OCI-LY7 (cell line): ENCODE data around the gene RAB20. TPM values are rescaled to one million over a fixed set of nuclear protein-coding genes. Genes with fewer than 3 reads are reported as not detected.

Experiments used
- BruUV-seq: library from RNA; stranded (reverse); fragments of 400-500 nt; replicated peaks from 2 replicates; lab custom pipeline; 2021; lab: Mats Ljungman, UMichigan
- CTCF ChIA-PET: fragments of 300-600 bp; sonication (Branson Sonifier 250); formaldehyde crosslinking; loops from one replicate; lab custom pipeline; 2022; ENCODE audit warnings: antibody characterized with exemption; ENCODE audit not compliant: unreplicated experiment; lab: Charles Lee
- POLR2A ChIA-PET: fragments of 300-600 bp; sonication (Branson Sonifier 250); formaldehyde crosslinking; loops from one replicate; lab custom pipeline; 2022; ENCODE audit warnings: antibody characterized with exemption; lab: Charles Lee
- DNase-seq: peaks from one replicate; pipeline ENCODE4 v3.0.0-alpha.2; 2015; ENCODE audit warnings: low spot score
- H2AFZ ChIP-seq: fragments of 200-600 bp; sonication (generic), shearing (Covaris generic); 2 replicates; pipeline ENCODE4 v1.6.1; 2014; ENCODE audit warnings: mild to moderate bottlenecking, antibody characterized with exemption, low read length, moderate library complexity
- H3K27ac ChIP-seq: fragments of 200-600 bp; sonication (generic); 2 replicates; pipeline ENCODE4 v1.5.1; 2014; ENCODE audit warnings: mixed run types, low read depth, mild to moderate bottlenecking, moderate library complexity, low read length, inconsistent platforms; ENCODE audit not compliant: poor library complexity, severe bottlenecking
- H3K36me3 ChIP-seq: fragments of 200-600 bp; sonication (generic); 2 replicates; pipeline ENCODE4 v1.6.1; 2014; ENCODE audit warnings: mild to moderate bottlenecking, antibody characterized with exemption, low read length, moderate library complexity, mixed read lengths; ENCODE audit not compliant: insufficient read depth
- H3K4me1 ChIP-seq: fragments of 200-600 bp; sonication (generic); 2 replicates; pipeline ENCODE4 v1.5.1; 2014; ENCODE audit warnings: mild to moderate bottlenecking, low read length; ENCODE audit not compliant: insufficient read depth, poor library complexity, severe bottlenecking
- H3K4me2 ChIP-seq: fragments of 200-600 bp; sonication (generic); 2 replicates; pipeline ENCODE4 v1.6.1; 2014; ENCODE audit warnings: mild to moderate bottlenecking, low read length
- H3K4me3 ChIP-seq: fragments of 200-600 bp; sonication (generic); 2 replicates; pipeline ENCODE4 v1.5.1; 2014; ENCODE audit warnings: mild to moderate bottlenecking, low read depth, low read length; ENCODE audit not compliant: poor library complexity, severe bottlenecking
- H3K79me2 ChIP-seq: fragments of 200-600 bp; sonication (generic); 2 replicates; pipeline ENCODE4 v1.6.1; 2016; ENCODE audit warnings: low read depth, mild to moderate bottlenecking, low read length, moderate library complexity, mixed read lengths; ENCODE audit not compliant: insufficient read depth
- H3K9me2 ChIP-seq: fragments of 200-600 bp; sonication (generic); 2 replicates; pipeline ENCODE4 v1.6.1; 2016; ENCODE audit warnings: mild to moderate bottlenecking, low read length, mixed read lengths; ENCODE audit not compliant: insufficient read depth
- H3K9me3 ChIP-seq: fragments of 200-600 bp; sonication (generic); 2 replicates; pipeline ENCODE4 v1.6.1; 2014; ENCODE audit warnings: mild to moderate bottlenecking, mixed run types, low read length, mixed read lengths
- H4K20me1 ChIP-seq: fragments of 200-600 bp; sonication (generic); 2 replicates; pipeline ENCODE4 v1.6.1; 2014; ENCODE audit warnings: mild to moderate bottlenecking, antibody characterized with exemption, low read length, moderate library complexity, mixed read lengths; ENCODE audit not compliant: insufficient read depth
- EZH2phosphoT487 ChIP-seq: fragments of 200-600 bp; sonication (generic); IDR thresholded peaks from 2 replicates; pipeline ENCODE4 v1.6.1; 2018; ENCODE audit warnings: low read depth, borderline replicate concordance, mild to moderate bottlenecking, mixed run types, antibody characterized with exemption, low read length, moderate library complexity, mixed read lengths
- intact Hi-C: fragments of 100-400 bp; cut with micrococcal nuclease; formaldehyde crosslinking; loops from one replicate; pipeline ENCODE4 v1.10.0; 2022; ENCODE audit not compliant: unreplicated experiment
- total RNA-seq, 2 experiments: library from RNA; depleted of rRNA in 1 of 2; stranded (reverse); fragments of >200 nt in 1 of 2; shearing (Covaris generic) in 1 of 2; gene quantifications; 2 replicates each; pipeline ENCODE4 v1.2.3, GENCODE V29; 2014 to 2022
- TF ChIP-seq, protein P1 (sequence below): fragments of 200-600 bp; sonication (generic); conservative IDR thresholded peaks from 2 replicates; pipeline ENCODE4 v1.5.1; 2014; ENCODE audit warnings: mild to moderate bottlenecking, antibody characterized with exemption, low read length, moderate library complexity, mixed read lengths

Gene RAB20
- total RNA-seq, 2 experiments from 2014 or later, result not detected

DNA sequence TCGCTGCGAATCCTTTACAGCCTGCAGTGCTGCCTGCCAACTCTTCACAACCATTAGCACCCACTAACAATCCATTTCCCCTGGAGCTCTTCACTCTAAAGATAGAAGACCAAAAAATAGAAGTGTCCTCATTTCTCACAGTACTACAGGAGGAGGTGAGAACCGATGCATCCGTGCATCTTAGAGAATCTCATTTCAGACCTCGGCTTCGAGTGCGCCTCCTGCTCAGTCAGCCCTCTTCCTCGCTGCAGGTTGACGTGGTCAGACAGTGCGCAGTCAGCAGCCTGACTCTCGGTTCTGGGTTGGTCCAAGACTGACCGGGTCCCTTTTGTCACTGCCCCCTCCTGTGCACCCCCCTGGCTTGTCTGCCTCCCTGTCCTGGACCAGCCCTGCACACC lies 85.3 kb downstream of the RAB20 start:
- Histone ChIP-seq H3K27ac (no peak overlapping the region), H3K9me3 (no peaks in the 10 kb centered on the region), H3K79me2 (no peaks in the 10 kb centered on the region), H3K36me3 (no peaks in the 10 kb centered on the region), H3K4me1 (peaks cover 39% of the 10 kb centered on the region), H2AFZ (no peak overlapping the region), H3K4me2 (peak overlapping the region; percentile 47; the same call in 1 of the 2 replicates), H4K20me1 (no peaks in the 10 kb centered on the region), H3K4me3 (no peak overlapping the region), H3K9me2 (no peaks in the 10 kb centered on the region)
- TF ChIP-seq EZH2phosphoT487, result no peak
- TF ChIP-seq, protein P1, sequence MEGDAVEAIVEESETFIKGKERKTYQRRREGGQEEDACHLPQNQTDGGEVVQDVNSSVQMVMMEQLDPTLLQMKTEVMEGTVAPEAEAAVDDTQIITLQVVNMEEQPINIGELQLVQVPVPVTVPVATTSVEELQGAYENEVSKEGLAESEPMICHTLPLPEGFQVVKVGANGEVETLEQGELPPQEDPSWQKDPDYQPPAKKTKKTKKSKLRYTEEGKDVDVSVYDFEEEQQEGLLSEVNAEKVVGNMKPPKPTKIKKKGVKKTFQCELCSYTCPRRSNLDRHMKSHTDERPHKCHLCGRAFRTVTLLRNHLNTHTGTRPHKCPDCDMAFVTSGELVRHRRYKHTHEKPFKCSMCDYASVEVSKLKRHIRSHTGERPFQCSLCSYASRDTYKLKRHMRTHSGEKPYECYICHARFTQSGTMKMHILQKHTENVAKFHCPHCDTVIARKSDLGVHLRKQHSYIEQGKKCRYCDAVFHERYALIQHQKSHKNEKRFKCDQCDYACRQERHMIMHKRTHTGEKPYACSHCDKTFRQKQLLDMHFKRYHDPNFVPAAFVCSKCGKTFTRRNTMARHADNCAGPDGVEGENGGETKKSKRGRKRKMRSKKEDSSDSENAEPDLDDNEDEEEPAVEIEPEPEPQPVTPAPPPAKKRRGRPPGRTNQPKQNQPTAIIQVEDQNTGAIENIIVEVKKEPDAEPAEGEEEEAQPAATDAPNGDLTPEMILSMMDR, result no peak
- intact Hi-C loops, result no loop called here
- no peak for DNase-seq
- CTCF ChIA-PET, result no interaction called here
- POLR2A ChIA-PET, result no interaction called here
- no TSS peak for BruUV-seq

DNA sequence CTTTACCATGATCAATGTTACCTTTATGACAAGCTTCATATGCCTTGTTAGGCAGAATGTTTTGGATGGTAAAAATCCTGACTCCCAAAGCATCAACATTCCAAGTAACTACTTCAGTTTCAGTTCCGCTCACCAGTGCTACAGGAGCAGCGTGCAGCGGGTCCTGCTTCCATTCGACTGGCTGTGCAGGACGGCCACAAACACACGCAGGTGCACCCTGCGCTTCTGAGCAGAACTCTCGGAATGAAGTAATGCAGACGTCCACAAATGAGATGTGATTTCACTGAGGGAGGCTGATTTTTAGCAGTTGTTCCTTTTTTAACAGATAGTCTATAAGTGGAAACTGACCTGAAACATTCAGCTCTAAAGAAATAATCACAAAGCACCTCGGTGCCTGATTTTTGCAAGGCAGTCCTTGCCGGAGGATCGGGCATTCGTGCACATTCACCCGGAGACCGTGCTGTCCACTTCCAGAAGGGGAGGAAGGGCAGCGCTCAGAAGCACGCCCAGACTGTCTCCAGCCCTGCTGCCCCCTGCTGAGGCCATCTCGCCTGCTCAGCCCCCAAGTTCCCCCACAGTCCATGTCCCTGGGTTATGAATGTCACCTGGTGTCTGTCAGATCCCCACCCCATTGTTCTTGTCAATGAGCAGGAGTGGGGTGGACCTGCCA lies 85.8 kb downstream of the RAB20 start:
- no peaks in the 10 kb centered on the region for H4K20me1 ChIP-seq
- H3K9me3 ChIP-seq, result no peaks in the 10 kb centered on the region
- peaks cover 44% of the 10 kb centered on the region for H3K4me1 ChIP-seq
- DNase-seq, result peak; percentile 30
- H2AFZ ChIP-seq, result no peak overlapping the region
- intact Hi-C loops, result no loop called here
- BruUV-seq, result no TSS peak
- H3K79me2 ChIP-seq, result no peaks in the 10 kb centered on the region
- H3K27ac ChIP-seq, result no peak overlapping the region
- no peaks in the 10 kb centered on the region for H3K36me3 ChIP-seq
- peak overlapping the region; percentile 19 for H3K4me3 ChIP-seq
- no peaks in the 10 kb centered on the region for H3K9me2 ChIP-seq
- H3K4me2 ChIP-seq, result peak overlapping the region; percentile 47
- POLR2A ChIA-PET, result no interaction called here
- CTCF ChIA-PET, result no interaction called here
- TF ChIP-seq, protein P1, result no peak
- TF ChIP-seq EZH2phosphoT487, result no peak

- DNase-seq, result no peak
- H3K9me2 ChIP-seq, result no peaks in the 10 kb centered on the region
- H3K9me3 ChIP-seq, result no peaks in the 10 kb centered on the region
- ChIA-PET CTCF (no interaction called here), POLR2A (no interaction called here)
- H3K36me3 ChIP-seq, result no peaks in the 10 kb centered on the region
- no peak overlapping the region for H3K27ac ChIP-seq
- no peak overlapping the region for H2AFZ ChIP-seq
- H3K4me2 ChIP-seq, result peak overlapping the region; percentile 47
- peaks cover 44% of the 10 kb centered on the region for H3K4me1 ChIP-seq
- BruUV-seq, result no TSS peak
- H4K20me1 ChIP-seq, result no peaks in the 10 kb centered on the region
- no peak overlapping the region for H3K4me3 ChIP-seq
- intact Hi-C loops, result no loop called here
- H3K79me2 ChIP-seq, result no peaks in the 10 kb centered on the region
- no peak for TF ChIP-seq EZH2phosphoT487
Measured at GRCh38 chr13:110475117-110475516, 86.4 kb downstream of the RAB20 start.
